B cell (primary cell): Measurements from ENCODE around the gene MGAT4C.

ENCODE experiments used
- CTCF ChIP-seq: fragments of 200-600 bp; IDR thresholded peaks from one replicate; pipeline ENCODE4 v1.8.0; 2022; ENCODE audit warnings: antibody characterized with exemption, mild to moderate bottlenecking
- EZH2 ChIP-seq: IDR thresholded peaks from 2 replicates; pipeline ENCODE4 v1.6.1; 2012; ENCODE audit warnings: borderline replicate concordance, low read depth, mild to moderate bottlenecking, moderate library complexity, low read length; ENCODE audit not compliant: insufficient read depth, poor library complexity, severe bottlenecking

GRCh38 chr12:86006727-86007126 lies 249.5 kb downstream of the MGAT4C start:
- TF ChIP-seq CTCF: no peak
- no peak for TF ChIP-seq EZH2
